ENCODE measurements around the gene DRG1. TPM values are rescaled to one million over a fixed set of nuclear protein-coding genes. Genes with fewer than 3 reads are reported as not detected.

DRG1 gene
- total RNA-seq, 6 experiments from 2014 or later, result 63.7 to 74.9 (median 66.4) TPM

GRCh38 chr22:31431950-31432349 is 32.5 kb downstream of the DRG1 start:
- Mint-ChIP-seq H3K36me3 (ENCODE audit: low read depth) (peaks cover 36% of the 10 kb centered on the region), H3K9me3 (no peaks in the 10 kb centered on the region), H3K27me3 (ENCODE audit: insufficient read depth) (no peaks in the 10 kb centered on the region; the same call in 1 of the 2 replicates), H3K4me1 (ENCODE audit: low read depth) (no peaks in the 10 kb centered on the region), H3K27ac (peak overlapping the region; percentile 10; the same call in 1 of the 2 replicates), H3K4me3 (no peak overlapping the region)
- no peak for DNase-seq
- no peak for TF ChIP-seq CTCF (IDR thresholded peaks at IDR 0.05)

DNA sequence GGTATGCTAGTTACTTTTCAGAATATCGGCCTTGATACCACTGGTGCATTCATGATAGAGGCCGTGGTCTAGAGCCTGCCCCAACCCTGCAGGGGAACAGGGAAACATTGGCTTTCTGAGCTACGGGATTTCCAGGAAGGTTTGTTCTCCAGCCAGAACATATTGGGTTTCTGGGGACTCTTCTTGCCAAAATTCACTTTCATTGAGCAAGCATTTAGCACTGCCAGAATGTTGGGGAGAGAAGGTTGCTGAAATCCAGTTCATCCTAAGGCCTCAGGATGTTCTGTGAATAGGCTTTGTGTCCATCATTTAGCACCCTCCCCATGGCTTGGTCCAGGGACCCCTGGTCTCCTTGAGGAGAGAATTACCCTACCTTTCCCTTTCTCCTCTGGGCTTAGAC is 36.7 kb downstream of the DRG1 start:
- Mint-ChIP-seq H3K27me3 (ENCODE audit: insufficient read depth) (no peaks in the 10 kb centered on the region; the same call in none of the 2 replicates), H3K9me3 (no peaks in the 10 kb centered on the region), H3K4me1 (ENCODE audit: low read depth) (no peaks in the 10 kb centered on the region), H3K4me3 (no peak overlapping the region), H3K27ac (peak overlapping the region; percentile 43; the same call in 1 of the 2 replicates), H3K36me3 (ENCODE audit: low read depth) (peaks cover 55% of the 10 kb centered on the region)
- DNase-seq, result no peak
- no peak for TF ChIP-seq CTCF (IDR thresholded peaks at IDR 0.05)

- Mint-ChIP-seq H3K4me3 (no peak overlapping the region), H3K36me3 (ENCODE audit: low read depth) (peaks cover 56% of the 10 kb centered on the region), H3K27me3 (ENCODE audit: insufficient read depth) (no peaks in the 10 kb centered on the region; the same call in none of the 2 replicates), H3K27ac (no peak overlapping the region), H3K4me1 (ENCODE audit: low read depth) (no peaks in the 10 kb centered on the region), H3K9me3 (no peaks in the 10 kb centered on the region)
- DNase-seq, result no peak
- no peak for TF ChIP-seq CTCF (IDR thresholded peaks at IDR 0.05)
Observed at GRCh38 chr22:31439808-31440207, 40.4 kb downstream of the DRG1 start.

GRCh38 chr22:31440681-31441080 is 41.3 kb downstream of the DRG1 start:
- Mint-ChIP-seq H3K27me3 (ENCODE audit: insufficient read depth) (no peaks in the 10 kb centered on the region; the same call in none of the 2 replicates), H3K27ac (no peak overlapping the region), H3K9me3 (no peaks in the 10 kb centered on the region), H3K4me3 (no peak overlapping the region), H3K36me3 (ENCODE audit: low read depth) (peaks cover 55% of the 10 kb centered on the region), H3K4me1 (ENCODE audit: low read depth) (no peaks in the 10 kb centered on the region)
- TF ChIP-seq CTCF (IDR thresholded peaks at IDR 0.05), result no peak
- no peak for DNase-seq

DNA sequence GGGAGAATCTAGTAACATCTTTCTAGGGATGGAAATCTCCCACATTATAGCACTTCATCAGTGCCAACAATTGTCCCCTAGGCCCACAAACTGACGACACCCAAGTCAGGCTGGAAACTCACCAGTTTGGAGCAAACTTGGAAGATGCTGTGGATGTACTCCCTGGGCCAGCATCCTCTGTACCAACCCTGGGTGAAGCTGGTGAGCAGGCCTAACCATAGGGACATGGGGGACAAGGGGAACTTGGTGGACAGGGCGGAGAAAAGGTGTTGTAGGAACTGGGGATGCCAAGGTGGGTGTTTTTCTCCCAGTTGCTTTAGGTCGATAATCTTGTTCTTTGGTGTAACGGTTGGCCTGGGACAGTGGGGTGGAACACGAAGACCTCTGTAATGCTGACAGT is 42.2 kb downstream of the DRG1 start:
- Mint-ChIP-seq H3K4me1 (ENCODE audit: low read depth) (no peaks in the 10 kb centered on the region), H3K36me3 (ENCODE audit: low read depth) (peaks cover 54% of the 10 kb centered on the region), H3K27me3 (ENCODE audit: insufficient read depth) (no peaks in the 10 kb centered on the region; the same call in none of the 2 replicates), H3K9me3 (no peaks in the 10 kb centered on the region), H3K27ac (peak overlapping the region; percentile 17; the same call in 1 of the 2 replicates), H3K4me3 (no peak overlapping the region)
- no peak for DNase-seq
- TF ChIP-seq CTCF (IDR thresholded peaks at IDR 0.05), result no peak

Data from HFFc6 (cell line).